Stimulated activated naive CD8-positive, alpha-beta T cell treated with anti-CD3 and anti-CD28 coated beads, Interleukin-15, Interleukin-2, amounts not matched to agents 100 ng/mL and 50 ng/mL, for 24 hours (primary cell): ENCODE data around the gene CAMTA2.
A peak's percentile ranks its signal among the peaks of the same experiment; 100 is the strongest.
"Not testable (repeated sequence)": the region's sequence is repeated elsewhere in the genome, so short reads cannot be mapped to it uniquely, and the experiment has no call there.

ENCODE experiments used
- H3K27ac Mint-ChIP-seq: one replicate; pipeline ENCODE4 v1.8.0; 2021; ENCODE audit warnings: mild to moderate bottlenecking, mixed read lengths
- H3K27me3 Mint-ChIP-seq: one replicate; pipeline ENCODE4 v1.8.0; 2021; ENCODE audit warnings: mixed read lengths
- H3K36me3 Mint-ChIP-seq: one replicate; pipeline ENCODE4 v1.8.0; 2021; ENCODE audit warnings: low read depth, mixed read lengths
- H3K4me1 Mint-ChIP-seq: one replicate; pipeline ENCODE4 v1.8.0; 2021; ENCODE audit warnings: low read depth, mixed read lengths
- H3K4me3 Mint-ChIP-seq: one replicate; pipeline ENCODE4 v1.8.0; 2021; ENCODE audit warnings: mild to moderate bottlenecking, mixed read lengths
- H3K9me3 Mint-ChIP-seq: one replicate; pipeline ENCODE4 v1.8.0; 2021; ENCODE audit warnings: mixed read lengths

The CAMTA2 gene, protein sequence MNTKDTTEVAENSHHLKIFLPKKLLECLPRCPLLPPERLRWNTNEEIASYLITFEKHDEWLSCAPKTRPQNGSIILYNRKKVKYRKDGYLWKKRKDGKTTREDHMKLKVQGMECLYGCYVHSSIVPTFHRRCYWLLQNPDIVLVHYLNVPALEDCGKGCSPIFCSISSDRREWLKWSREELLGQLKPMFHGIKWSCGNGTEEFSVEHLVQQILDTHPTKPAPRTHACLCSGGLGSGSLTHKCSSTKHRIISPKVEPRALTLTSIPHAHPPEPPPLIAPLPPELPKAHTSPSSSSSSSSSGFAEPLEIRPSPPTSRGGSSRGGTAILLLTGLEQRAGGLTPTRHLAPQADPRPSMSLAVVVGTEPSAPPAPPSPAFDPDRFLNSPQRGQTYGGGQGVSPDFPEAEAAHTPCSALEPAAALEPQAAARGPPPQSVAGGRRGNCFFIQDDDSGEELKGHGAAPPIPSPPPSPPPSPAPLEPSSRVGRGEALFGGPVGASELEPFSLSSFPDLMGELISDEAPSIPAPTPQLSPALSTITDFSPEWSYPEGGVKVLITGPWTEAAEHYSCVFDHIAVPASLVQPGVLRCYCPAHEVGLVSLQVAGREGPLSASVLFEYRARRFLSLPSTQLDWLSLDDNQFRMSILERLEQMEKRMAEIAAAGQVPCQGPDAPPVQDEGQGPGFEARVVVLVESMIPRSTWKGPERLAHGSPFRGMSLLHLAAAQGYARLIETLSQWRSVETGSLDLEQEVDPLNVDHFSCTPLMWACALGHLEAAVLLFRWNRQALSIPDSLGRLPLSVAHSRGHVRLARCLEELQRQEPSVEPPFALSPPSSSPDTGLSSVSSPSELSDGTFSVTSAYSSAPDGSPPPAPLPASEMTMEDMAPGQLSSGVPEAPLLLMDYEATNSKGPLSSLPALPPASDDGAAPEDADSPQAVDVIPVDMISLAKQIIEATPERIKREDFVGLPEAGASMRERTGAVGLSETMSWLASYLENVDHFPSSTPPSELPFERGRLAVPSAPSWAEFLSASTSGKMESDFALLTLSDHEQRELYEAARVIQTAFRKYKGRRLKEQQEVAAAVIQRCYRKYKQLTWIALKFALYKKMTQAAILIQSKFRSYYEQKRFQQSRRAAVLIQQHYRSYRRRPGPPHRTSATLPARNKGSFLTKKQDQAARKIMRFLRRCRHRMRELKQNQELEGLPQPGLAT

GRCh38 chr17:4986951-4987766 is at the start of gene CAMTA2:
Gene CAMTA2 (minus strand): TSS chr17:4987675. CDS start chr17:4986222, 1,453 bp downstream.
- H3K27ac Mint-ChIP-seq: peak within 1 kb of the TSS; percentile 93
- H3K4me1 Mint-ChIP-seq: peaks cover 45% of the 10 kb centered on the region
- H3K9me3 Mint-ChIP-seq: no peaks in the 10 kb centered on the region
- H3K36me3 Mint-ChIP-seq: peaks cover 26% of the 10 kb centered on the region
- peak within 1 kb of the TSS; percentile 93 for H3K4me3 Mint-ChIP-seq
- no peaks in the 10 kb centered on the region for H3K27me3 Mint-ChIP-seq

DNA sequence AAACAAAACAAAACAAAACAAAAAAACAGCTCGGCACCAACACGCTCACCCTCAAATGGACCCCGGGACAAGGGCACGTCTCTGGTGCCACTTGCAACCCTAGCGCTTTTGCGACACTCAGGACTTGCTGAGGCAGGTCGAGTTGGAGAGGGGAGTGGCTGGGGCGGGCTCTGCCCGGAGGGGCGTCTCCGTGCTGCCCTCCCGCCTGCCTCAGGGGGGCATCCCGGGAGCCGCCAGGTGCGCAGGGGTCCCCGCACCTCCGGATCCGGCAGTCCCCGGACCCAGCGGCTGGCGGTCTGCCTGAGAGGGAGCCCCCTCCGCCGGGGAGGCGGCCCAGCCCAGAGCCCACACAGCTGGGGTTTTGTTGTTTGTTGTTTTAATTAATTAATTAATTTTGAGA is 47.8 kb upstream of the CAMTA2 start, which contains the start of gene SLC52A1:
Gene SLC52A1 (minus strand): TSS at position 112 of the 400 bp plus-strand sequence. CDS start 820 bp downstream, outside the sequence.
- Mint-ChIP-seq H3K27me3 (peaks cover 3% of the 10 kb centered on the region), H3K4me3 (no peak within 1 kb of the TSS), H3K9me3 (no peaks in the 10 kb centered on the region), H3K27ac (no peak within 1 kb of the TSS), H3K4me1 (peaks cover 18% of the 10 kb centered on the region), H3K36me3 (no peaks in the 10 kb centered on the region)

GRCh38 chr17:5034651-5035050 is 47.2 kb upstream of the CAMTA2 start:
- Mint-ChIP-seq H3K36me3 (no peaks in the 10 kb centered on the region), H3K9me3 (no peaks in the 10 kb centered on the region), H3K27ac (no peak overlapping the region), H3K4me1 (peaks cover 18% of the 10 kb centered on the region), H3K4me3 (no peak overlapping the region), H3K27me3 (peaks cover 3% of the 10 kb centered on the region)

- H3K27me3 Mint-ChIP-seq: peaks cover 3% of the 10 kb centered on the region
- H3K4me1 Mint-ChIP-seq: peaks cover 18% of the 10 kb centered on the region
- H3K9me3 Mint-ChIP-seq: no peaks in the 10 kb centered on the region
- no peaks in the 10 kb centered on the region for H3K36me3 Mint-ChIP-seq
- no peak overlapping the region for H3K4me3 Mint-ChIP-seq
- H3K27ac Mint-ChIP-seq: no peak overlapping the region
These were observed 46.6 kb upstream of the CAMTA2 start for GRCh38 chr17:5034063-5034462.

- peaks cover 3% of the 10 kb centered on the region for H3K27me3 Mint-ChIP-seq
- H3K36me3 Mint-ChIP-seq: no peaks in the 10 kb centered on the region
- no peak overlapping the region for H3K4me3 Mint-ChIP-seq
- no peak overlapping the region for H3K27ac Mint-ChIP-seq
- peaks cover 18% of the 10 kb centered on the region for H3K4me1 Mint-ChIP-seq
- H3K9me3 Mint-ChIP-seq: no peaks in the 10 kb centered on the region
These were observed 46.0 kb upstream of the CAMTA2 start for GRCh38 chr17:5033352-5034015.

DNA sequence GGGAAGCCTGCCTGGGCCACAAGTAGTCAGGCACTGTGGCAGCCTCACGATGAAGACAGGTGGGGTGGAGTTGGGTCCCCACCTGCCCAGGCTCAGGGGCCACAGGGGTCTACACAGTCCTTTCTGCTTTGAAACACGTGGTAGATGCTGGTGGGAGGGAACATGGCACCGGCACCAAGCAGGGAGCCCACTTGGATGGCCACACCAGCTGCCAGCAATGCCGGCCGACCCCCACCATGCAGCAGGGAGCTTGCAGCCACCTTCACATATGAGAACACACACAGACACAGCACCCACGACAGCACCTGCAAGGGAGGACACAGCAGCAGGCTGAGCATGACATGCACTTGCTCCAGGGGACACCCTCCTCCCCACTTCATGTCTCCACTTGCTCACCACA is 45.4 kb upstream of the CAMTA2 start:
- Mint-ChIP-seq H3K4me3 (no peak overlapping the region), H3K27me3 (peaks cover 3% of the 10 kb centered on the region), H3K27ac (no peak overlapping the region), H3K36me3 (no peaks in the 10 kb centered on the region), H3K4me1 (peaks cover 18% of the 10 kb centered on the region), H3K9me3 (no peaks in the 10 kb centered on the region)

DNA sequence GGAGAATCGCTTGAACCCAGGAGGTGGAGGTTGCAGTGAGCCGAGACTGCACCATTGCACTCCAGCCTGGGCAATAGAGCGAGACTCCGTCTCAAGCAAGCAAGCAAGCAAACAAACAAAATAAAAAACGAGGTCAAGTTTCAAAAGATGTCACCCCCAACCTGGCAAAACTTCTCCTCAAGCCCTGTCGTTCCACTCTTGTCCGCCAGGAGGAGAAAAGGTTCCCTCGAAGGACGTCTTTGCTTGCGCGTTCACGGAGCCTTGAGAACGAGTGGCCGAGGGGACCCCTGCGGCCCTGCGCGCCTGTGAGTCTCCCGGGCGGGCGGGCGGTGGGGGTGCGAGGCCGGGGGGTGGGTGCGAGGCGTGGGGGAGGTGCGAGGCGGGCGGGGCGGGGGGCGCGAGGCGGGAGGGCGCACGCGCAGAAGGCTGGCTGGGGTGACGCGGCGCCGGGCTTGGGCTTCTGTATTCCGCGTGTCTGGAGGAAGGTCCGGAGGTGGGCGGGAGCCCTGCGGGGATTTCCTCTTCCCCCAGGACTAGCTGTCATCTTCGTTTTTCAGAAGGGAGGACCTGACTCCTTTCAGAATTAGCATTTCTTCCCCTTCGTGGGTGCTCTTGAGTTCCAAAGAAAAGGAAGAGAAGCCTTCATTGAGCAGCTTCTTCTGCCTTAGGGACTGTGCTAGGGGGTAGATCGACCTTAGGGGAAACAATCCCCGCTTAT is 44.0 kb upstream of the CAMTA2 start:
- Mint-ChIP-seq H3K4me3 (peak overlapping the region; percentile 80), H3K27ac (peak overlapping the region; percentile 82), H3K4me1 (peaks cover 18% of the 10 kb centered on the region), H3K9me3 (no peaks in the 10 kb centered on the region), H3K27me3 (peaks cover 3% of the 10 kb centered on the region), H3K36me3 (no peaks in the 10 kb centered on the region)

- peak overlapping the region; percentile 40 for H3K27ac Mint-ChIP-seq
- H3K36me3 Mint-ChIP-seq, H3K4me3 Mint-ChIP-seq, H3K9me3 Mint-ChIP-seq, H3K27me3 Mint-ChIP-seq: not testable (repeated sequence)
- H3K4me1 Mint-ChIP-seq: peaks cover 18% of the 10 kb centered on the region
These were observed 42.7 kb upstream of the CAMTA2 start for GRCh38 chr17:5030168-5030567.

- H3K27ac Mint-ChIP-seq: no peak overlapping the region
- peaks cover 4% of the 10 kb centered on the region for H3K36me3 Mint-ChIP-seq
- no peak overlapping the region for H3K4me3 Mint-ChIP-seq
- peaks cover 18% of the 10 kb centered on the region for H3K4me1 Mint-ChIP-seq
- H3K9me3 Mint-ChIP-seq: no peaks in the 10 kb centered on the region
- H3K27me3 Mint-ChIP-seq: no peaks in the 10 kb centered on the region
These were observed 40.4 kb upstream of the CAMTA2 start for GRCh38 chr17:5027916-5028315.

DNA sequence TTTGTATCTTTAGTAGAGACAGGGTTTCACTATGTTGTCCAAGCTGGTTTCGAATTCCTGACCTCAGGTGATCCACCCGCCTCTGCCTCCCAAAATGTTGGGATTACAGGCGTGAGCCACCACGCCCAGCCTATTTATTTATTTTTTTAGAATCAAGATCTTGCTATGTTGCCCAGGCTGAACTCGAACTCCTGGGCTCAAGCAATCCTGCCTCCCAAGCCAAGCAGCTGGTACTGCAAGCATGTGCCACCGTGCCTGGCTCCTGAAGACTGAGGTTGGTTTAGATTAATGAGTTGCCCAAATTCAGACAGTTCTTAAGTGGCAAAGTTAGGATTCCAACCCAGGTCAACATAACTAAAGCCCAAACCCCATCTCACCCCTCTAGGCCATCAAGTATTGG is 39.8 kb upstream of the CAMTA2 start:
- Mint-ChIP-seq H3K4me3 (no peak overlapping the region), H3K36me3 (peaks cover 9% of the 10 kb centered on the region), H3K4me1 (peaks cover 18% of the 10 kb centered on the region), H3K9me3 (no peaks in the 10 kb centered on the region), H3K27me3 (no peaks in the 10 kb centered on the region), H3K27ac (no peak overlapping the region)

GRCh38 chr17:5024604-5025003 is 37.1 kb upstream of the CAMTA2 start:
- H3K27me3 Mint-ChIP-seq: no peaks in the 10 kb centered on the region
- no peak overlapping the region for H3K4me3 Mint-ChIP-seq
- no peaks in the 10 kb centered on the region for H3K4me1 Mint-ChIP-seq
- H3K36me3 Mint-ChIP-seq: peaks cover 23% of the 10 kb centered on the region
- no peaks in the 10 kb centered on the region for H3K9me3 Mint-ChIP-seq
- no peak overlapping the region for H3K27ac Mint-ChIP-seq

GRCh38 chr17:5023588-5024147 is 36.2 kb upstream of the CAMTA2 start:
- Mint-ChIP-seq H3K9me3 (no peaks in the 10 kb centered on the region), H3K36me3 (peaks cover 23% of the 10 kb centered on the region), H3K27me3 (no peaks in the 10 kb centered on the region), H3K27ac (no peak overlapping the region), H3K4me3 (no peak overlapping the region), H3K4me1 (peaks cover 9% of the 10 kb centered on the region)

DNA sequence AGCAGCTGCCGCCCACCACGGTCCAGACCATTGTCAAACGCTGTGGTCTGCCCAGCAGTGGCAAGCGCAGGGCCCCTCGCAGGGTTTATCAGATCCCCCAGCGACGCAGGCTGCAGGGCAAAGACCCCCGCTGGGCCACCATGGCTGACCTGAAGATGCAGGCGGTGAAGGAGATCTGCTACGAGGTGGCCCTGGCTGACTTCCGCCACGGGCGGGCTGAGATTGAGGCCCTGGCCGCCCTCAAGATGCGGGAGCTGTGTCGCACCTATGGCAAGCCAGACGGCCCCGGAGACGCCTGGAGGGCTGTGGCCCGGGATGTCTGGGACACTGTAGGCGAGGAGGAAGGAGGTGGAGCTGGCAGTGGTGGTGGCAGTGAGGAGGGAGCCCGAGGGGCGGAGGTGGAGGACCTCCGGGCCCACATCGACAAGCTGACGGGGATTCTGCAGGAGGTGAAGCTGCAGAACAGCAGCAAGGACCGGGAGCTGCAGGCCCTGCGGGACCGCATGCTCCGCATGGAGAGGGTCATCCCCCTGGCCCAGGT is 34.8 kb upstream of the CAMTA2 start:
- H3K27ac Mint-ChIP-seq: no peak overlapping the region
- no peak overlapping the region for H3K4me3 Mint-ChIP-seq
- H3K27me3 Mint-ChIP-seq: no peaks in the 10 kb centered on the region
- H3K36me3 Mint-ChIP-seq: peaks cover 23% of the 10 kb centered on the region
- H3K9me3 Mint-ChIP-seq: no peaks in the 10 kb centered on the region
- peaks cover 9% of the 10 kb centered on the region for H3K4me1 Mint-ChIP-seq
